ENCODE data around the gene SUSD3.

The SUSD3 gene

GRCh38 chr9:93059715-93060578 is 1.4 kb downstream of the SUSD3 start:
- H3K9me3 ChIP-seq (replicated peaks in 1 of 11) = no peaks in the 10 kb centered on the region
- H3K36me3 ChIP-seq = no peaks in the 10 kb centered on the region
- peaks cover 0 to 11% (median 0%) of the 10 kb centered on the region in 11 experiments; a peak in 2 of 22 replicates for H4K20me1 ChIP-seq
- H3K4me1 ChIP-seq = peaks cover 70 to 96% (median 91%) of the 10 kb centered on the region in 10 experiments
- TF ChIP-seq Cebpa-rat (IDR thresholded peaks at IDR 0.05) = no peak
- H3K9ac ChIP-seq = peak overlapping the region; percentile 54 to 80 (median 71)
- H3K4me3 ChIP-seq = peak overlapping the region; percentile 54 to 73 (median 62)
- no peaks in the 10 kb centered on the region for H3K27me3 ChIP-seq
- peak overlapping the region; percentile 12 to 89 (median 73); a peak in 21 of 22 replicates for H3K27ac ChIP-seq
- H3K4me2 ChIP-seq = peak overlapping the region; percentile 87 to 99 (median 94)

DNA sequence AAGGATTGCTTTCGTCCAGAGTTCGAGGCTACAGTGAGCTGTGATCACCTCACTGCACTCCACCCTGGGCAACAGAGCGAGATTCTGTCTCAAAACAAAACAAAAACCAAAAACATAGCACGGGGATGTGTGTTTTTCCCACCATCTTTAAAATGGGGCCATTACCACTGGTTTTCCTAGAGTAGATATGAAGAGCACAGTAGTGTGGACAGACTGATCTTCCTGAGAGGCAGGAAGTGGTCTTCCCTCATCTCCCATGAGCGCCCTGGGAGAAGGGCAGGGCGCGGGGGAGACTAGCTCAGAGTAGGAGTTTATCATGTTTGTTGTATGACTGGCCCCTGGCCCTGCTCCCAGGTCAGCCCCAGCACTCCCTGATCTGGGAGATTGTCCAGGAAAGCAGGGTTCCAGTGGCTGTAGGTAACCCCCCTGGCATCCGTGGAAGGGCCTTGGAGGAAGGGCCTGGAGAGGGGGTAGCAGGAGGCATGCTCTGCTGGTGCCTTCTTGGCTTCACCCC is 2.3 kb downstream of the SUSD3 start:
- no peaks in the 10 kb centered on the region for H3K9me3 ChIP-seq (replicated peaks in 1 of 11)
- peaks cover 70 to 96% (median 91%) of the 10 kb centered on the region in 10 experiments for H3K4me1 ChIP-seq
- H3K4me3 ChIP-seq = peak overlapping the region in 2 of 10 experiments; percentile 65 to 73; a peak in 3 of 20 replicates
- no peak for TF ChIP-seq Cebpa-rat (IDR thresholded peaks at IDR 0.05)
- H3K27me3 ChIP-seq = no peaks in the 10 kb centered on the region
- peak overlapping the region in 9 of 11 experiments; percentile 3 to 80 (median 69); a peak in 6 of 22 replicates for H3K9ac ChIP-seq
- H3K27ac ChIP-seq = peak overlapping the region in 9 of 11 experiments; percentile 21 to 89 (median 76); a peak in 15 of 22 replicates
- no peaks in the 10 kb centered on the region for H3K36me3 ChIP-seq
- H3K4me2 ChIP-seq = peak overlapping the region; percentile 87 to 99 (median 94)
- H4K20me1 ChIP-seq = peaks cover 0 to 11% (median 0%) of the 10 kb centered on the region in 11 experiments; a peak in 2 of 22 replicates

DNA sequence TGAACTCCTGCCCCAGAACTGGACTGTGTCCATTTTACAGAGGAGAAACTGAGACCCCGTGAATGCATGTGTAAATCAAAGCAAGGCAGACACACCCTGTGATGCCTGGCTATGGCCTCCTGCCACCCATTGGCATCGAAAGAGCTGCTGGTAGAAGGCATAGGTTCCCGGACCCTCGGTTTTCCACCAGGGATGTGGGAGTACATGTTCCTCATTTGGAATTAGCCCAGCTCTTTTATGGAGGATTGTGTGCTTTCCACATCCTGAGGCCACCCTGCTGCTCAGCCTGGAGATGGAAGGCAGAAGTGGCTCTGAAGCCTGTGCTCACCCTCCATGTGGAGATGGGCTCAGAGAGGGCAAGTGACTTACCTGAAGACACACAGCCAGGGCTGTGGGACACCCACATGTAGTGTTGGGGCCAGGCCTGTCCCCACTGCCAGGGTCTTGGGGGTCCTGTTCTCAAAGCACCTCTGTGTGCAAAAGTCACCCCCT is 2.8 kb downstream of the SUSD3 start:
- Histone ChIP-seq H4K20me1 (peaks cover 0 to 11% (median 0%) of the 10 kb centered on the region in 11 experiments; a peak in 2 of 22 replicates), H3K4me2 (peak overlapping the region; percentile 87 to 99 (median 94)), H3K4me1 (peaks cover 71 to 98% (median 91%) of the 10 kb centered on the region in 10 experiments), H3K27me3 (no peaks in the 10 kb centered on the region), H3K9me3 (replicated peaks in 1 of 11) (no peaks in the 10 kb centered on the region), H3K4me3 (peak overlapping the region in 3 of 10 experiments; percentile 4 to 65 (median 14); a peak in 2 of 20 replicates), H3K9ac (peak overlapping the region in 9 of 11 experiments; percentile 3 to 80 (median 54); a peak in 12 of 22 replicates), H3K27ac (peak overlapping the region in 8 of 11 experiments; percentile 68 to 91 (median 85); a peak in 16 of 22 replicates), H3K36me3 (no peaks in the 10 kb centered on the region)
- no peak for TF ChIP-seq Cebpa-rat (IDR thresholded peaks at IDR 0.05)

DNA sequence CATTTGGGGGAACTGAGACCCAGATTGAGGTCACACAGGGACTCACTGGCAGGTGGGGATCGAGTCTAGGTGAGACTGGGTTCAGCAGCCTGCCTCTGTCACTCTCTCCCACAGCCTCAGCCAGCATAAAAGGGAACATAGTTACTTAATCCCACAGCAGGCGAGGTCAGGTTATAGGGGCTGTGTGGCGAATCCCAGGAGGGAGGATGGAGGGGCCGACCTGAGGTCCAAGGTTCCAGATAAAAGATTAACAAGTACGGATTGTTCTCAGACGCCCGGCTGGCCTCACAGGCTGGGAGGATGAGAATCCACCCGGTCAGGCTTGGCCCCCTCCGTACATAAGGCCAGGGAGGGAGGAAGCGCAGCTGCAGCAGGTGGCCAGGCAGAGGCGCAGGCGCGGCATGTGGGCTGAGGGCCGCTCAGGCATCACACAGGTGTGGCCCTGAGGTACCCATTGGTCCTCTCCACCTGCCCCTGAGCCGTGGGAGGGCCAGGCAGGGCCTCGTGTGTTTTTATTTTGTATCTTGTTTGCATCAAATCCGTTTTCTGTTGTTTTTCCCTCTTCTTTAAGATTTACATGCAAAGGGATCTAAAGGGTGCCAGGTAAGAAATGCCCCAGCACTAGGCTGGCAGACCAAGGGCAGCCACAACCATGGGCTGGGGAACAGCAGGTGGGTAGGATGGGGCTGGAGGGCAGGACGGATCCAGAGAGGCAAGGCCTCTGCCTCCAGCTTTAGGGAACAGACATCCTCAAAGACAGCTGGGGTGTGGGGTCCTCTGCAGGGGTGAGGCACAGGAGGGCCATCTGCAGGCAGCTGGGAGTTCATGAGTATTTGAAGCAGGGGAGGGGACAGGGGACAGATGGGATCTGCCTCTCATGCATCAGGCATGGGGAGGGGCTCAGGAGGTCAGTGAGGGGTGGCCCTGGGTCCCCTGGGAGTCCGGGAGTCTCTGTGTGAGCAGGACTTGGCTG is 3.6 kb downstream of the SUSD3 start:
- H3K27ac ChIP-seq = peak overlapping the region in 8 of 11 experiments; percentile 80 to 91 (median 86); a peak in 16 of 22 replicates
- peak overlapping the region; percentile 87 to 99 (median 94) for H3K4me2 ChIP-seq
- H3K36me3 ChIP-seq = no peaks in the 10 kb centered on the region
- H3K9me3 ChIP-seq (replicated peaks in 1 of 11) = no peaks in the 10 kb centered on the region
- peaks cover 0 to 11% (median 0%) of the 10 kb centered on the region in 11 experiments; a peak in 2 of 22 replicates for H4K20me1 ChIP-seq
- peak overlapping the region in 8 of 11 experiments; percentile 8 to 79 (median 52); a peak in 18 of 22 replicates for H3K9ac ChIP-seq
- TF ChIP-seq Cebpa-rat (IDR thresholded peaks at IDR 0.05) = no peak
- H3K4me3 ChIP-seq = peak overlapping the region in 3 of 10 experiments; percentile 4 to 19 (median 14); a peak in 1 of 20 replicates
- H3K27me3 ChIP-seq = no peaks in the 10 kb centered on the region
- peaks cover 76 to 98% (median 93%) of the 10 kb centered on the region in 10 experiments for H3K4me1 ChIP-seq

DNA sequence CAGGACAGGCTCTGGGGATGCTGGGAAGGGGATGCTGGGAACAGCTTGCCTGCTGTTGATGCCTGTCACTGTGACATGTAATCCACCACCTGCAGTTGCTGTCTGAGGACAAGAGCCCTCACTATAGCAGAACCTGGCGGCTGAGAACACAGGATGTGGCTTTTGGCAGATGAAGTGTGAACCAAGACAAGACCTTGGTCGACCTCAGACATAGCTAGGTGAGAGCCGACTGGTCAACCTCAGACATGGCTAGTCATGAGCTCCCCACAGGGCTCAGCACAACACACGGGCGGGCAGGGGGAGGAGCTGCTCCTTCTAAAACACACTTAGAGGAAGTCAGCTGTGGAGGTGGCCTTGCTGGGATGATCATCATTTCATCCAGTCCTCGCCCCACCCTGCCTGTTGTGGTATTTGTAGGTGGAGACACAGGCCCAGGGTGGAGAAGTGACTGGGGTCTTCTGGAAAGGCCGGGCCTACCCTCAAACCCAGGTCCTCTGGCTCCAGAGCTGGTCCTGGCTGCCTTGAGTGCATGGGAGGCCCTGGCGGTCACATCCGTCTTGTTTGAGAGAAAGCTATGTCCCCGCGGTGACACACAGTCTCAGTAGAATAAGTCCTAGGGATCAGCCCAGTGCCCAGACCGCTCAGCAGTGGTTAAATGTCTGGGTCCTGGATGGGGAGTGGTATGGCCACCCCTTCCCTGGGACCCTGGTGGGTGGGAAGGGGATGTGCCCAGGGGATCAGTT is 6.1 kb downstream of the SUSD3 start:
- peak overlapping the region; percentile 25 to 91 (median 83); a peak in 21 of 22 replicates for H3K27ac ChIP-seq
- H3K4me1 ChIP-seq = peaks cover 72 to 83% (median 76%) of the 10 kb centered on the region in 10 experiments
- H4K20me1 ChIP-seq = peaks cover 0 to 11% (median 0%) of the 10 kb centered on the region in 11 experiments; a peak in 2 of 22 replicates
- H3K4me3 ChIP-seq = peak overlapping the region in 9 of 10 experiments; percentile 7 to 46 (median 21); a peak in 14 of 20 replicates
- peaks cover 0 to 12% (median 4%) of the 10 kb centered on the region in 11 experiments; a peak in 6 of 22 replicates for H3K36me3 ChIP-seq
- peak overlapping the region; percentile 87 to 99 (median 94) for H3K4me2 ChIP-seq
- H3K9ac ChIP-seq = peak overlapping the region; percentile 19 to 78 (median 74); a peak in 20 of 22 replicates
- H3K27me3 ChIP-seq = no peaks in the 10 kb centered on the region
- H3K9me3 ChIP-seq (replicated peaks in 1 of 11) = peaks cover 0 to 5% (median 0%) of the 10 kb centered on the region in 11 experiments; a peak in 1 of 22 replicates
- TF ChIP-seq Cebpa-rat (IDR thresholded peaks at IDR 0.05) = no peak

DNA sequence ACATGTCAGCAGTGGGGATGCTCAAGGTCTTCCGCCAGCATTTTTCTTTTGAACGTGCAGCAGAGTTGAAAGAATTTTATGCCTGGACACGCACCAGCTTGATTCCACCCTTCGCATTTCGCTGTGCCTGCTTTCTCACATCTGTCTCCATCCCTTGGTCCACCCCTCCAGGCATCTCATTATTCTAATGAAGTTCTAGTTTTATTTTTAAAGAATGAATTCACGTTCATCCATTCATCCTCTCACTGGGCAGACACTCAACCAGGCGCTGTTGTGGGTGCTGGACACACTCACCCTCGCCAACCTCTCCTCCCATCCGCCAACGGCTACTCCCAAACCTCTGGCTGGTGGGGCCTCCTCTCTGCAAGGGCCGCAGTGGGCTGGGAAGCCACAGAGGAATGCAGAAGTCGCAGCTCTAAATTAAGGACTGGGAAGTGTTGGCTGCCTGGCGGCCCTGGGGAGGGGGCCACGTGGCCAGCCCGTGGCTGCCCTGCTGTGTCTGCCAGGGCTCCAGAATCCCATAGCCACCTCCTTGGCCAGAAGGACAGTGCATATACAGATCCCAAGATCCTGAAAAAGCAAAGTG is 6.7 kb downstream of the SUSD3 start:
- Histone ChIP-seq H3K27ac (peak overlapping the region; percentile 25 to 91 (median 83); a peak in 21 of 22 replicates), H3K4me2 (peak overlapping the region; percentile 87 to 99 (median 94)), H4K20me1 (peaks cover 0 to 11% (median 0%) of the 10 kb centered on the region in 11 experiments; a peak in 2 of 22 replicates), H3K36me3 (peaks cover 0 to 15% (median 5%) of the 10 kb centered on the region in 11 experiments; a peak in 9 of 22 replicates), H3K4me1 (peaks cover 66 to 76% (median 69%) of the 10 kb centered on the region in 10 experiments), H3K9me3 (replicated peaks in 1 of 11) (peaks cover 0 to 5% (median 0%) of the 10 kb centered on the region in 11 experiments; a peak in 1 of 22 replicates), H3K4me3 (peak overlapping the region in 9 of 10 experiments; percentile 7 to 46 (median 21); a peak in 14 of 20 replicates), H3K9ac (peak overlapping the region; percentile 19 to 78 (median 74); a peak in 20 of 22 replicates), H3K27me3 (no peaks in the 10 kb centered on the region)
- TF ChIP-seq Cebpa-rat (IDR thresholded peaks at IDR 0.05) = no peak

All from BLaER1 treated with 17β-estradiol and CSF1 and Interleukin-3, amounts not matched to agents 10 nM and 100 nM (cell line).